WTC11 (cell line): ENCODE results near the gene AATK. TPM values are rescaled to one million over a fixed set of nuclear protein-coding genes. Genes with fewer than 3 reads are reported as not detected.

Source experiments
- ATAC-seq: fragments of 200-7000 bp; cut with Tn5 transposase; 2 replicates; pipeline ENCODE4 v1.10.0; 2021; ENCODE audit warnings: mild to moderate bottlenecking, moderate library complexity
- CTCF ChIA-PET: fragments of 300-600 bp; sonication (Branson Sonifier 250); formaldehyde crosslinking; loops from one replicate; lab custom pipeline; 2021; ENCODE audit warnings: antibody characterized with exemption; lab: Charles Lee
- POLR2A ChIA-PET: fragments of 350-600 bp; sonication (Branson Sonifier 250); formaldehyde crosslinking; loops from one replicate; lab custom pipeline; 2021; ENCODE audit warnings: antibody characterized with exemption; lab: Charles Lee
- DNase-seq: peaks from one replicate; pipeline ENCODE4 v3.0.0; 2021; ENCODE audit warnings: low spot score
- H3K27ac Mint-ChIP-seq: 2 replicates; pipeline ENCODE4 v1.8.0; 2021; ENCODE audit warnings: mixed read lengths
- H3K27me3 Mint-ChIP-seq: 2 replicates; pipeline ENCODE4 v1.8.0; 2021; ENCODE audit warnings: low read depth, mild to moderate bottlenecking, moderate library complexity, mixed read lengths
- H3K36me3 Mint-ChIP-seq: 2 replicates; pipeline ENCODE4 v1.8.0; 2021; ENCODE audit warnings: mixed read lengths
- H3K4me1 Mint-ChIP-seq: 2 replicates; pipeline ENCODE4 v1.8.0; 2022; ENCODE audit warnings: mixed read lengths
- H3K4me3 Mint-ChIP-seq: 2 replicates; pipeline ENCODE4 v1.8.0; 2021; ENCODE audit warnings: mild to moderate bottlenecking, moderate library complexity, mixed read lengths
- H3K9me3 Mint-ChIP-seq: 2 replicates; pipeline ENCODE4 v1.8.0; 2021; ENCODE audit warnings: mixed read lengths
- TEAD4 ChIP-seq: sonication (generic); formaldehyde crosslinking; IDR thresholded peaks from 2 replicates; pipeline ENCODE4 v1.8.0; 2022; ENCODE audit warnings: mild to moderate bottlenecking, missing genetic modification reagents
- ZNF263 ChIP-seq: sonication (generic); formaldehyde crosslinking; IDR thresholded peaks from 2 replicates; pipeline ENCODE4 v1.8.1; 2022; ENCODE audit warnings: low read depth, mild to moderate bottlenecking, moderate library complexity, missing genetic modification reagents
- microRNA-seq: library from miRNA; unstranded; fragments of <30 nt; microRNA quantifications from one replicate; pipeline ENCODE4 v1.2.0, GENCODE V29; 2022; ENCODE audit warnings: borderline number of aligned reads
- total RNA-seq: library from RNA; stranded (reverse); gene quantifications from 3 replicates; pipeline ENCODE4 v1.2.3, GENCODE V29; 2021

Gene AATK
- total RNA-seq, 1 experiment from 2014 or later = 2.9 TPM

DNA sequence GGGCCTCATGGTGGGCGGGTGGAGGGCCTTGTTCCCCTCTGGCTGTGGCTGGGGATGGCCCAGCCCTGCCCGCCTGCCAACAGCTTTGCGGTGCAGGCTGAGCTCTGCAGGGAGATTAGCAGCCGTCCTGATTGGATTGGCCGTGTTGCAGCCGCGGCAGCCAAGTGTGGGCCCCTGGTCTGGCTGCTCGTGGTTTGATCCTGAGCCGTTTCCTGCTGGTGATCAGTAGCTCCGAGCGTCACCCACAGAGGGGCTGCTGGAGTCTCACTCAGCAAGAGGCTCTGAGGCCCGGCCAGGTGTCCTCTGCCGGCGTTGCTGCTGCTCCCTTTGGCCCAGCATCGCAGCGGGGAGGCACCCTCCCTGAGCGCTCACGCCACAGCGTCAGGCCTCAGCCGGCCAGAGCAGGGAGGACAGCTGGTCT is 98.6 kb downstream of the AATK start:
- DNase-seq = no peak
- POLR2A ChIA-PET = no interaction called here
- no peaks in the 10 kb centered on the region for H3K36me3 Mint-ChIP-seq
- H3K4me1 Mint-ChIP-seq = peaks cover 5% of the 10 kb centered on the region
- TF ChIP-seq TEAD4 (CRISPR knock-in tag) (no peak), ZNF263 (CRISPR knock-in tag) (no peak)
- no peak overlapping the region for H3K4me3 Mint-ChIP-seq
- CTCF ChIA-PET = interaction anchor here (1.5 kb wide), 1 partner anchor 44 kb away, joined by 3 read pairs; no protein-coding TSS in a partner anchor
- H3K9me3 Mint-ChIP-seq = no peaks in the 10 kb centered on the region
- no peak for ATAC-seq
- no peak overlapping the region for H3K27ac Mint-ChIP-seq
- no peaks in the 10 kb centered on the region for H3K27me3 Mint-ChIP-seq

Small RNA genes lying within 50 kb of the gene (microRNA-seq; reads per million reads assigned to microRNA genes)
- 3.5 reads per million, percentile 4 among the genes with 10 or more reads in this experiment for gene MIR1250
- not detected for gene MIR3065
- gene MIR338 = not detected
- gene MIR657 = not detected

Other genes with a start within 250 kb of the AATK start
- gene CHMP6, start 174.4 kb downstream of the AATK start, total RNA-seq = 15.0 to 23.1 TPM (median 19.6 TPM) in 3 replicates
- gene BAIAP2, start 131.1 kb downstream of the AATK start, total RNA-seq = 16.9 to 20.7 TPM (median 18.4 TPM) in 3 replicates
- not detected in 3 replicates for gene PVALEF, start 714 bp downstream of the AATK start, total RNA-seq
- 32.4 to 35.2 TPM (median 34.3 TPM) in 3 replicates for gene CEP131, start 56.7 kb upstream of the AATK start, total RNA-seq
- gene TEPSIN, start 72.8 kb upstream of the AATK start, total RNA-seq = 32.2 to 40.7 TPM (median 35.4 TPM) in 3 replicates
- 58.6 to 73.0 TPM (median 59.9 TPM) in 3 replicates for gene NDUFAF8, start 73.1 kb upstream of the AATK start, total RNA-seq
- gene SLC38A10, start 129.1 kb upstream of the AATK start, total RNA-seq = 47.0 to 62.4 TPM (median 53.9 TPM) in 3 replicates
- gene BAHCC1, start 229.2 kb upstream of the AATK start, total RNA-seq = 17.1 to 29.8 TPM (median 21.5 TPM) in 3 replicates